Measurements from ENCODE around the gene MLLT3. TPM values are rescaled to one million over a fixed set of nuclear protein-coding genes. Genes with fewer than 3 reads are reported as not detected.

Gene MLLT3
- total RNA-seq, 4 donors from 2014 or later, result 10.8 to 17.5 (median 12.4) TPM

- TF ChIP-seq EP300 (IDR thresholded peaks at IDR 0.05), result no peak
- TF ChIP-seq POLR2A (IDR thresholded peaks at IDR 0.05), result no peak
- no peak for TF ChIP-seq POLR2AphosphoS5 (IDR thresholded peaks at IDR 0.05)
- TF ChIP-seq CTCF (IDR thresholded peaks at IDR 0.05), result no peak
- 79% methylated on average over 2 of the region's 2 CpGs for WGBS
These were observed 126.0 kb downstream of the MLLT3 start for GRCh38 chr9:20496328-20496727.

GRCh38 chr9:20495098-20495497, 127.2 kb downstream of the MLLT3 start:
- no peak overlapping the region for H3K27ac ChIP-seq
- no peaks in the 10 kb centered on the region for H3K36me3 ChIP-seq
- H3K4me1 ChIP-seq, result peaks cover 4% of the 10 kb centered on the region
- no peak for DNase-seq (ENCODE audit: low spot score in 2 of 2)
- H3K4me3 ChIP-seq, result no peak overlapping the region
- TF ChIP-seq POLR2A (IDR thresholded peaks at IDR 0.05), result no peak
- no peak for TF ChIP-seq EP300 (IDR thresholded peaks at IDR 0.05)
- no peak for TF ChIP-seq CTCF (IDR thresholded peaks at IDR 0.05)
- no peak for TF ChIP-seq POLR2AphosphoS5 (IDR thresholded peaks at IDR 0.05)
- 88% methylated on average over 3 of the region's 3 CpGs for WGBS
- H3K9me3 ChIP-seq, result no peaks in the 10 kb centered on the region
- no peaks in the 10 kb centered on the region for H3K27me3 ChIP-seq

More at GRCh38 chr9:20496328-20496727, 126.0 kb downstream of the MLLT3 start:
- no peak overlapping the region for H3K27ac ChIP-seq
- no peaks in the 10 kb centered on the region for H3K4me1 ChIP-seq
- H3K36me3 ChIP-seq, result no peaks in the 10 kb centered on the region
- DNase-seq (ENCODE audit: low spot score in 2 of 2), result no peak
- no peak overlapping the region for H3K4me3 ChIP-seq
- H3K9me3 ChIP-seq, result no peaks in the 10 kb centered on the region
- no peaks in the 10 kb centered on the region for H3K27me3 ChIP-seq

- Histone ChIP-seq H3K4me1 (peaks cover 4% of the 10 kb centered on the region), H3K27ac (no peak overlapping the region), H3K4me3 (no peak overlapping the region), H3K27me3 (no peaks in the 10 kb centered on the region), H3K9me3 (no peaks in the 10 kb centered on the region), H3K36me3 (no peaks in the 10 kb centered on the region)
- no peak for DNase-seq (ENCODE audit: low spot score in 2 of 2)
- no peak for TF ChIP-seq CTCF (IDR thresholded peaks at IDR 0.05)
- TF ChIP-seq EP300 (IDR thresholded peaks at IDR 0.05), result no peak
- TF ChIP-seq POLR2AphosphoS5 (IDR thresholded peaks at IDR 0.05), result no peak
- TF ChIP-seq POLR2A (IDR thresholded peaks at IDR 0.05), result no peak
- 98% methylated on average over 1 of the region's 1 CpG for WGBS
These were observed 128.3 kb downstream of the MLLT3 start for GRCh38 chr9:20494035-20494434.

DNA sequence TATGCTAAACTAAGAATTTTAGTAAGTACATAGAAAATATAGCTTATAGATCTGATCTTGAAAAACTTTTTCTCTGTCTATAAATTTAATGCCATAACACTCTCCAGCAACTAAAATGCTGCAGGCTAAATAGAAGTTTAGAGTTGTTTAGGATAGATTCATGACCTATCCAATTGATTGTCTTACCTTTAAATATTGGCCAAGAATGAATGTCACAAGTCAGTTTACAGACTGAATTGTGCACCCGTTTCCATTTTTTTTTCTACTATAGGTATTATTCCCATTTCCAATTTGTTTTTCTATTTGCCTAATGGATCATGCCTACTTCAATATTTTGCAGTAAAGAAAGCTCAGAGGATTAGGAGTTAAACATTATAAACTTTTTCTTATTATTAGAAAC, 129.5 kb downstream of the MLLT3 start:
- Histone ChIP-seq H3K27ac (no peak overlapping the region), H3K4me1 (peaks cover 4% of the 10 kb centered on the region), H3K27me3 (no peaks in the 10 kb centered on the region), H3K36me3 (no peaks in the 10 kb centered on the region), H3K4me3 (no peak overlapping the region), H3K9me3 (no peaks in the 10 kb centered on the region)
- WGBS, result 77% methylated on average over 1 of the region's 1 CpG
- DNase-seq (ENCODE audit: low spot score in 2 of 2), result no peak
- no peak for TF ChIP-seq EP300 (IDR thresholded peaks at IDR 0.05)
- no peak for TF ChIP-seq POLR2A (IDR thresholded peaks at IDR 0.05)
- no peak for TF ChIP-seq POLR2AphosphoS5 (IDR thresholded peaks at IDR 0.05)
- no peak for TF ChIP-seq CTCF (IDR thresholded peaks at IDR 0.05)

DNA sequence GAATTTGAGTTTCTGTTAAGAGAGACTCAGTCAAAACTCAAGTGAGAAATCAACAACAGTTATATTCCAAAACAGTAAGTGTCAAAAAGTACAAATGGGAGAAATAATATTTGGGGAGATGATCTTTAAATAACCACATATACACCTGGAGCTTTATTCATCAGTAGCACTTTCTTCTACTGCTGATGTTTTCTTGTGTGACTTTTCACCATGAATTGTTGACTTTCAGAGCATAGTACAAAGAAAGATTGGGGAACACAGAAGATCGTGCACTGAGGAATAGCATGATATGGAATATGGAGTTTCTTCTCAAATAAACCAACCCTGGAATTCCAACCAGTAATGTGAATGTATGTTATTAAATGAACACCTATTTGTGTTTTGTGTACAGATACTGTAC, 130.7 kb downstream of the MLLT3 start:
- DNase-seq (ENCODE audit: low spot score in 2 of 2), result no peak
- no peak for TF ChIP-seq POLR2AphosphoS5 (IDR thresholded peaks at IDR 0.05)
- WGBS, result 94% methylated on average over 1 of the region's 1 CpG
- Histone ChIP-seq H3K36me3 (no peaks in the 10 kb centered on the region), H3K4me3 (no peak overlapping the region), H3K9me3 (no peaks in the 10 kb centered on the region), H3K27me3 (no peaks in the 10 kb centered on the region), H3K4me1 (peaks cover 4% of the 10 kb centered on the region), H3K27ac (no peak overlapping the region)

DNA sequence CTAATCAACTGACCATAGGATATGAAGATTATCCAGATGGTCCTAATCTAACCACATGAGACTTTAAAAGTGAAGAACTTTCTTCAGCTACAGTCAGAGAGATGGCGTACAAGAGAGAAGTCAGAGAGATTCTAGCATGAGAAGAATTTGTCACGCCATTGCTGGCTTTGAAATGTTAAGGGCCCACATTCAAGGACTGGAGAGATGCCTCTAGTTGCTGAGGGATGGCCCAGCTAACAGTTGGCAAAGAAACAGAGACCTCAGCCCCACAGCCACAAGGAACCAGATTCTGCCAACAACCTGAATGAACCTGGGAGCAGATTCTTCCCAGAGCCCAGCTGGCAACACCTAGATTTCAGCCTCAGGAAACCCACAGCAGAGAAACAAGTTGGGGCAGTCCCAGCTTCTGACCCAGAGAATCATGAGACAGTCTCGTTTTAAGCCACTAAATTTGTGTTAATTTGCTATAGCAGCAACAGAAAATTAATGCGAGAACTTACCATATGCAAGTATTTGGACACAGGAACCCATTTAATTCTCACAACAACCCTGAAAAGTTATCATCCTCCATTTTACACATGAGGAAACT, 132.0 kb downstream of the MLLT3 start:
- H3K27ac ChIP-seq, result no peak overlapping the region
- H3K4me1 ChIP-seq, result peaks cover 4% of the 10 kb centered on the region
- H3K36me3 ChIP-seq, result no peaks in the 10 kb centered on the region
- H3K4me3 ChIP-seq, result no peak overlapping the region
- no peak for TF ChIP-seq POLR2AphosphoS5 (IDR thresholded peaks at IDR 0.05)
- no peak for TF ChIP-seq CTCF (IDR thresholded peaks at IDR 0.05)
- TF ChIP-seq EP300 (IDR thresholded peaks at IDR 0.05), result no peak
- TF ChIP-seq POLR2A (IDR thresholded peaks at IDR 0.05), result no peak
- no peak for DNase-seq (ENCODE audit: low spot score in 2 of 2)
- H3K27me3 ChIP-seq, result no peaks in the 10 kb centered on the region
- H3K9me3 ChIP-seq, result no peaks in the 10 kb centered on the region
- WGBS, result 71% methylated on average over 4 of the region's 4 CpGs

Measured in suprapubic skin (tissue), 4 donors.